Cardiac muscle cell (in vitro differentiated cells and primary cell): ENCODE results near the gene P2RX3. TPM values are rescaled to one million over a fixed set of nuclear protein-coding genes. Genes with fewer than 3 reads are reported as not detected.

ENCODE experiments used
- DNase-seq, 2 donors: peaks; one replicate each; pipeline versions ENCODE4 v3.0.0 to v3.0.0-alpha.2; 2010 to 2017; ENCODE audit warnings: low read depth in 1 of 2, low spot score in 1 of 2
- H3K27ac ChIP-seq: fragments of 200-600 bp; sonication (generic); 2 replicates; pipeline ENCODE4 v1.5.1; 2016
- H3K27me3 ChIP-seq: fragments of 200-600 bp; sonication (generic); 2 replicates; pipeline ENCODE4 v1.6.0; 2016; ENCODE audit warnings: control low read depth
- H3K36me3 ChIP-seq: fragments of 200-600 bp; sonication (generic); 2 replicates; pipeline ENCODE4 v1.5.1; 2016; ENCODE audit warnings: control low read depth
- H3K4me1 ChIP-seq: fragments of 200-600 bp; sonication (generic); 2 replicates; pipeline ENCODE4 v1.8.1; 2017; ENCODE audit warnings: low read depth, mild to moderate bottlenecking, mixed run types
- H3K4me3 ChIP-seq: fragments of 200-600 bp; sonication (generic); 2 replicates; pipeline ENCODE4 v1.5.1; 2016; ENCODE audit warnings: mild to moderate bottlenecking
- H3K9me3 ChIP-seq: fragments of 200-600 bp; sonication (generic); 2 replicates; pipeline ENCODE4 v1.5.1; 2017; ENCODE audit warnings: low read depth, mild to moderate bottlenecking, control low read depth
- CTCF ChIP-seq: IDR thresholded peaks from 2 replicates; pipeline ENCODE4 v1.5.1; 2012; ENCODE audit warnings: low read depth, mild to moderate bottlenecking, low read length
- polyA plus RNA-seq: library from polyadenylated mRNA; unstranded; fragments of >200 nt; fragmentation: Nextera tagmentation; extraction: Ambion mirVana; gene quantifications from 2 replicates; pipeline ENCODE4 v1.2.1, GENCODE V29; 2016
- total RNA-seq: library from RNA; depleted of rRNA; stranded (reverse); fragments of >200 nt; gene quantifications from 2 replicates; pipeline ENCODE4 v1.2.3, GENCODE V29; 2016

P2RX3 gene
- total and polyA plus RNA-seq, 2 experiments from 2014 or later: 0.09 to 0.62 TPM

GRCh38 chr11:57345555-57346211 is 7.5 kb downstream of the P2RX3 start:
- no peaks in the 10 kb centered on the region for H3K27me3 ChIP-seq
- H3K9me3 ChIP-seq: no peaks in the 10 kb centered on the region
- H3K27ac ChIP-seq: no peak overlapping the region
- peak; percentile 76 to 79 for DNase-seq
- H3K4me3 ChIP-seq: no peak overlapping the region
- peak; percentile 58 for TF ChIP-seq CTCF
- H3K4me1 ChIP-seq: peaks cover 22% of the 10 kb centered on the region
- no peaks in the 10 kb centered on the region for H3K36me3 ChIP-seq

- Histone ChIP-seq H3K36me3 (no peaks in the 10 kb centered on the region), H3K4me1 (peaks cover 22% of the 10 kb centered on the region), H3K27me3 (no peaks in the 10 kb centered on the region), H3K9me3 (no peaks in the 10 kb centered on the region), H3K27ac (no peak overlapping the region), H3K4me3 (no peak overlapping the region)
- no peak for TF ChIP-seq CTCF
- DNase-seq: no peak
Observed at GRCh38 chr11:57347336-57347735, 9.2 kb downstream of the P2RX3 start.

GRCh38 chr11:57348052-57348451 is 9.9 kb downstream of the P2RX3 start:
- Histone ChIP-seq H3K27me3 (no peaks in the 10 kb centered on the region), H3K27ac (no peak overlapping the region), H3K4me3 (no peak overlapping the region), H3K9me3 (no peaks in the 10 kb centered on the region), H3K4me1 (peaks cover 15% of the 10 kb centered on the region), H3K36me3 (no peaks in the 10 kb centered on the region)
- DNase-seq: no peak
- no peak for TF ChIP-seq CTCF

- no peak overlapping the region for H3K27ac ChIP-seq
- TF ChIP-seq CTCF: no peak
- no peaks in the 10 kb centered on the region for H3K27me3 ChIP-seq
- no peak overlapping the region for H3K4me3 ChIP-seq
- DNase-seq: no peak
- H3K36me3 ChIP-seq: no peaks in the 10 kb centered on the region
- H3K4me1 ChIP-seq: peaks cover 14% of the 10 kb centered on the region
- H3K9me3 ChIP-seq: no peaks in the 10 kb centered on the region
Observed at GRCh38 chr11:57348636-57349313, 10.6 kb downstream of the P2RX3 start.

- no peak overlapping the region for H3K4me3 ChIP-seq
- no peaks in the 10 kb centered on the region for H3K27me3 ChIP-seq
- DNase-seq: peak; percentile 59 to 76
- peaks cover 15% of the 10 kb centered on the region for H3K4me1 ChIP-seq
- no peaks in the 10 kb centered on the region for H3K9me3 ChIP-seq
- no peak overlapping the region for H3K27ac ChIP-seq
- H3K36me3 ChIP-seq: no peaks in the 10 kb centered on the region
- TF ChIP-seq CTCF: peak; percentile 87
Observed at GRCh38 chr11:57349491-57350274, 11.5 kb downstream of the P2RX3 start.
